GM12892 (cell line): ENCODE data around the gene HERC6.
"Not testable (repeated sequence)": the region's sequence is repeated elsewhere in the genome, so short reads cannot be mapped to it uniquely, and the experiment has no call there.

Experiments used
- DNase-seq: peaks from one replicate; pipeline ENCODE4 v3.0.0; 2011; ENCODE audit not compliant: insufficient read length
- FAIRE-seq: peaks from 2 replicates; lab custom pipeline; 2011; peaks lifted over from hg19 to GRCh38; lab: Jason Lieb, UNC
- POLR2A ChIP-seq: IDR thresholded peaks from 2 replicates; pipeline ENCODE4 v1.6.1; 2011; ENCODE audit warnings: low read depth, low read length, control low read depth
- POLR2AphosphoS5 ChIP-seq: IDR thresholded peaks from 2 replicates; pipeline ENCODE4 v1.6.1; 2011; ENCODE audit warnings: low read depth, low read length, control low read depth
- TAF1 ChIP-seq: IDR thresholded peaks from 2 replicates; pipeline ENCODE4 v1.6.1; 2011; ENCODE audit warnings: low read depth, mild to moderate bottlenecking, control low read depth, low read length, borderline replicate concordance

HERC6 gene

GRCh38 chr4:88409206-88409605 lies 30.6 kb downstream of the HERC6 start:
- no peak for DNase-seq
- no peak for FAIRE-seq
- TF ChIP-seq POLR2A (no peak), TAF1 (no peak), POLR2AphosphoS5 (no peak)

DNA sequence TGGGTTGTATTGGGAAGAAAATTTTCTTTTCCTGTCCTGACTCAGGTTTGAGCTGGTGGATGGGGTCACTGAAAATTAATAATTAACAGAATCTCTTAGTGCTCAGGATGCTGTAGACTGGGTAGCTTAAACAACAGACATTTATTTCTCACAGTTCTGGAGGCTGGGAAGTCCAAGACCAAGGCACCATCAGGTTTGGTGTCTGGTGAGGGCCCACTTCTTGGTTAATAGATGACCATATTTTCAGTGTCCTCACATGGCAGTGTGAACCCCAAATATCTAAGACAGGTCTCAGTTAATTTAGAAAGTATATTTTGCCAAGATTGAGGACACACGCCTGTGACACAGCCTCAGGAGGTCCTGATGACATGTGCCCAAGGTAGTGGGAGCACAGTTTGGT lies 31.1 kb downstream of the HERC6 start:
- FAIRE-seq, result no peak
- DNase-seq, result no peak
- TF ChIP-seq POLR2AphosphoS5 (no peak), POLR2A (no peak), TAF1 (no peak)

DNA sequence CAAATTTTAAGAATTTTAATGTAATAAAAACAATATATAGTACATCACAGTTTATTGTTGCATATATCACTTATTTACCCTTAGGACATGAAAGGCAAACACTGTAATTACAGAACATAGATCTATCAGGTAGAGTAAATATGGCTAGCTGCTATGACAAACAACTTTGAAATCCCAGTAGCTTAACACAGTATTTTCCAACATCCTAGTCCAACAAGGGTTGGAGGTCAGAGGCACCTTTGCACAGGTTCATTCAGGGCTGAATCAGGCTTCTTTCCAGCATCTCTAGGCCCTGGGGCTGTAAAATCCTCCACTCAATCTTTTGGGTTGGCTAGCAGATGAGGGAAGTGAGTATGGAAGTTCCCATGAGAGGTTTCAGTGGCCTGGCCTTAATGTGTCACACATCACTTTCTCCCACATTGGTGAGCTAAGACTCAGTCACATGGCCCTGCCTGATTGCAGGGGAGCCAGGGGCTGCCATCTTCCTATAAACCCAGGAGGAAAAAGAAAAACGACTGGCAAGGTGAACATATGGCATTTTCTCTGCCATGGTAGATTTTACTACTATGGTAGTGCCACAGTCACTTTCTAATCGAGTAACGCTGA lies 32.9 kb downstream of the HERC6 start:
- FAIRE-seq (peak; percentile 42), DNase-seq (no peak)
- TF ChIP-seq TAF1 (no peak), POLR2A (no peak), POLR2AphosphoS5 (no peak)

GRCh38 chr4:88413801-88414200 lies 35.1 kb downstream of the HERC6 start:
- DNase-seq, result no peak
- FAIRE-seq, result no peak
- TF ChIP-seq POLR2A (no peak), POLR2AphosphoS5 (no peak), TAF1 (no peak)

DNA sequence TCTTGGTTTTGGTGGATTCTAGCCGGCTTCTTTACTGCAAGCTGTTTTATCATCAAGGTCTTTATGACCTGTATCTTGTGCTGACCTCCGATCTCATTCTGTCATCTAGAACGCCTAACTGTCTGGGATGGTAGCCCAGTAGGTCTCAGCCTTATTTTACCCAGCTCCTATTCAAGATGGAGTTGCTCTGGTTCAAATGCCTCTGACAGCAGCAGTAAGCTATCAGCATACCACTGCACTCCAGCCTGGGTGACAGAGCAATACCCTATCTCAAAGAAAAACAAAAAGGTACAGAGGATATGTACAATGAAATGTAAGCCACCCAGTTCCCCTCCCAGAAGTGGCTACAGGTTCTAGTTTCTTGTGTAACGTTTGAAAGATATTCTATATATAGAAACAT lies 36.1 kb downstream of the HERC6 start:
- DNase-seq, result no peak
- TF ChIP-seq POLR2AphosphoS5 (no peak), TAF1 (no peak), POLR2A (no peak)
- FAIRE-seq, result no peak

- FAIRE-seq, result no peak
- no peak for DNase-seq
- TF ChIP-seq TAF1 (no peak), POLR2AphosphoS5 (no peak), POLR2A (no peak)
Observed at GRCh38 chr4:88415982-88416381, 37.3 kb downstream of the HERC6 start.

DNA sequence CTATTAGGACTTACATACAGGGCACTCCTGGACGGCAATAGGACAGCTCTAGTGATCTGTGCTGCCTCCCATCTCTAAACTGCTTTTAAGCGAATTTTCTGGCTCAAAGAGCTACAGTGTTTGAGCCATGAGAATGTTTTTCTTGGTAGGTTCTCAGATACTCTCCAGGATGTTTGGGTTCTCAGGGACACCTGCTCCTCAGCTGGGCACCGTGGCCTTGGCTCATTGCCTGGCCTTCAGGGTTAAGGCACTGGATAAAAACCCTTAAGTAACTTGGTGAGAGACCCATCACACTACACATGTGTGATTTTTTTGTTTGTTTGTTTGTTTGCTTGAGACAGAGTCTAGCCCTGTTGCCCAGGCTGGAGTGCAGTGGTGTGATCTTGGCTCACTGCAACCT lies 39.8 kb downstream of the HERC6 start:
- TF ChIP-seq TAF1 (no peak), POLR2A (no peak), POLR2AphosphoS5 (no peak)
- DNase-seq (no peak), FAIRE-seq (no peak)

GRCh38 chr4:88419874-88420273 lies 41.2 kb downstream of the HERC6 start:
- FAIRE-seq, result peak; percentile 24
- no peak for TF ChIP-seq POLR2AphosphoS5
- TF ChIP-seq TAF1, result no peak
- TF ChIP-seq POLR2A, result no peak
- no peak for DNase-seq

- TF ChIP-seq POLR2AphosphoS5 (no peak), TAF1 (no peak)
- FAIRE-seq (no peak), DNase-seq (no peak)
Observed at GRCh38 chr4:88420844-88421243, 42.2 kb downstream of the HERC6 start.

- no peak for TF ChIP-seq POLR2A
- TF ChIP-seq POLR2AphosphoS5, result no peak
- TF ChIP-seq TAF1, result no peak
- FAIRE-seq, result no peak
- no peak for DNase-seq
Observed at GRCh38 chr4:88422403-88422802, 43.8 kb downstream of the HERC6 start.

- TF ChIP-seq POLR2AphosphoS5 (no peak), POLR2A (no peak), TAF1 (no peak)
- DNase-seq (no peak), FAIRE-seq (no peak)
Observed at GRCh38 chr4:88429401-88429800, 50.7 kb downstream of the HERC6 start.

- FAIRE-seq (no peak), DNase-seq (no peak)
- no peak for TF ChIP-seq TAF1
- TF ChIP-seq POLR2AphosphoS5, result no peak
- no peak for TF ChIP-seq POLR2A
Observed at GRCh38 chr4:88435987-88436693, 57.5 kb downstream of the HERC6 start.

- FAIRE-seq, DNase-seq: not testable (repeated sequence)
Observed at GRCh38 chr4:88437873-88438272, 59.2 kb downstream of the HERC6 start.
